Neural progenitor cell (in vitro differentiated cells): ENCODE results near the gene TP63. TPM values are rescaled to one million over a fixed set of nuclear protein-coding genes. Genes with fewer than 3 reads are reported as not detected.

Experiments used
- DNase-seq: peaks from one replicate; pipeline ENCODE4 v3.0.0-alpha.2; 2016; ENCODE audit warnings: low spot score
- H2AFZ ChIP-seq: fragments of 200-600 bp; sonication (generic); replicated peaks from 2 replicates; pipeline ENCODE4 v1.6.1; 2016; ENCODE audit warnings: antibody characterized with exemption
- H3F3A ChIP-seq: fragments of 200-600 bp; sonication (generic); 2 replicates; pipeline ENCODE4 v1.6.1; 2016; ENCODE audit warnings: antibody characterized with exemption, low read depth
- H3K27ac ChIP-seq: fragments of 200-600 bp; sonication (generic); 2 replicates; pipeline ENCODE4 v1.5.1; 2016; ENCODE audit warnings: mild to moderate bottlenecking
- H3K27me3 ChIP-seq: fragments of 200-600 bp; sonication (generic); 2 replicates; pipeline ENCODE4 v1.6.1; 2016; ENCODE audit warnings: mild to moderate bottlenecking, moderate library complexity
- H3K36me3 ChIP-seq: fragments of 200-600 bp; sonication (generic); 2 replicates; pipeline ENCODE4 v1.5.1; 2016
- H3K4me1 ChIP-seq: fragments of 200-600 bp; sonication (generic); 2 replicates; pipeline ENCODE4 v1.6.1; 2016; ENCODE audit warnings: mixed run types
- H3K4me2 ChIP-seq: fragments of 200-600 bp; sonication (generic); 2 replicates; pipeline ENCODE4 v1.6.1; 2016
- H3K4me3 ChIP-seq: fragments of 200-600 bp; sonication (generic); 2 replicates; pipeline ENCODE4 v1.5.1; 2016
- H3K79me2 ChIP-seq: fragments of 200-600 bp; sonication (generic); 2 replicates; pipeline ENCODE4 v1.6.1; 2016; ENCODE audit warnings: low read depth
- H3K9ac ChIP-seq: fragments of 200-600 bp; sonication (generic); 2 replicates; pipeline ENCODE4 v1.6.1; 2016
- H3K9me3 ChIP-seq: fragments of 200-600 bp; sonication (generic); 2 replicates; pipeline ENCODE4 v1.5.1; 2016; ENCODE audit warnings: low read depth
- H4K20me1 ChIP-seq: fragments of 200-600 bp; sonication (generic); 2 replicates; pipeline ENCODE4 v1.6.1; 2016; ENCODE audit warnings: low read depth
- H3K27ac Mint-ChIP-seq: 3 replicates; pipeline ENCODE4 v1.8.0; 2021; ENCODE audit warnings: mixed read lengths
- H3K27me3 Mint-ChIP-seq: 2 replicates; pipeline ENCODE4 v1.8.0; 2022; ENCODE audit warnings: low read depth, mild to moderate bottlenecking, inconsistent platforms, moderate library complexity, mixed read lengths; ENCODE audit not compliant: insufficient read depth
- H3K36me3 Mint-ChIP-seq: 3 replicates; pipeline ENCODE4 v1.8.0; 2021; ENCODE audit warnings: mixed read lengths
- H3K4me1 Mint-ChIP-seq: 3 replicates; pipeline ENCODE4 v1.8.0; 2021; ENCODE audit warnings: mixed read lengths
- H3K4me3 Mint-ChIP-seq: 3 replicates; pipeline ENCODE4 v1.8.0; 2021; ENCODE audit warnings: mild to moderate bottlenecking, moderate library complexity, mixed read lengths
- H3K9me3 Mint-ChIP-seq: 3 replicates; pipeline ENCODE4 v1.8.0; 2020; ENCODE audit warnings: mixed read lengths
- EZH2 ChIP-seq: fragments of 200-600 bp; sonication (generic); IDR thresholded peaks from 2 replicates; pipeline ENCODE4 v1.6.1; 2017; ENCODE audit warnings: antibody characterized with exemption, mild to moderate bottlenecking, moderate library complexity
- EZH2phosphoT487 ChIP-seq: fragments of 200-600 bp; sonication (generic); IDR thresholded peaks from 2 replicates; pipeline ENCODE4 v1.6.1; 2017; ENCODE audit warnings: antibody characterized with exemption
- total RNA-seq: library from RNA; depleted of rRNA; stranded (reverse); fragments of >200 nt; gene quantifications from 2 replicates; pipeline ENCODE4 v1.2.3, GENCODE V29; 2015; ENCODE audit warnings: low replicate concordance
- TF ChIP-seq, protein P1 (sequence below): fragments of 200-600 bp; sonication (generic); IDR thresholded peaks from 2 replicates; pipeline ENCODE4 v1.5.1; 2017; ENCODE audit warnings: antibody characterized with exemption, mild to moderate bottlenecking

The TP63 gene
- total RNA-seq, 1 donor from 2014 or later = 0.62 TPM

DNA sequence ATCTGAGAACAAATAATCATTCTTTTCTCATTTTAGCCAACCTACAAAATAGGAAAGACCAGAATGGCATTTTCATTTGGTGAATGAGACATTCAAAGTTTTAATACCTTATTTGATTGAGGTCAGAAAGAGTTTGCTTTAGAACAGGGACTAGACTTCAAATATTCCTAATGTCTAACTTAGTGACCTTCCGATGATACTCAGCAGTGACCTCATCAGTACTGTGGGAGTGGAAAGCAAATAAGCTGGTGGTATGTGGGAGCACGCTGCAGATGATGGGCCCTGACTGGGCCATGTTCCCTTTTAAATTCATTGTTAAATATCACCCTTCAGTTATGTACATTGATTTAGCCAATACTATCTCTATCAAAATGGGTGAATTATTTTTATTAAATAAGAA lies 266.2 kb downstream of the TP63 start:
- Histone ChIP-seq H3K9ac (no peak overlapping the region), H3K79me2 (no peaks in the 10 kb centered on the region), H3K4me1 (no peaks in the 10 kb centered on the region), H3K4me2 (no peak overlapping the region), H4K20me1 (no peaks in the 10 kb centered on the region), H3K27me3 (no peaks in the 10 kb centered on the region), H3K36me3 (no peaks in the 10 kb centered on the region), H3K4me3 (no peak overlapping the region), H3K27ac (no peak overlapping the region), H3K9me3 (no peaks in the 10 kb centered on the region), H2AFZ (no peak overlapping the region), H3F3A (no peaks in the 10 kb centered on the region)
- DNase-seq = no peak
- Mint-ChIP-seq H3K9me3 (no peaks in the 10 kb centered on the region), H3K27me3 (no peaks in the 10 kb centered on the region), H3K27ac (no peak overlapping the region), H3K4me1 (no peaks in the 10 kb centered on the region), H3K4me3 (no peak overlapping the region), H3K36me3 (no peaks in the 10 kb centered on the region)
- TF ChIP-seq, protein P1, sequence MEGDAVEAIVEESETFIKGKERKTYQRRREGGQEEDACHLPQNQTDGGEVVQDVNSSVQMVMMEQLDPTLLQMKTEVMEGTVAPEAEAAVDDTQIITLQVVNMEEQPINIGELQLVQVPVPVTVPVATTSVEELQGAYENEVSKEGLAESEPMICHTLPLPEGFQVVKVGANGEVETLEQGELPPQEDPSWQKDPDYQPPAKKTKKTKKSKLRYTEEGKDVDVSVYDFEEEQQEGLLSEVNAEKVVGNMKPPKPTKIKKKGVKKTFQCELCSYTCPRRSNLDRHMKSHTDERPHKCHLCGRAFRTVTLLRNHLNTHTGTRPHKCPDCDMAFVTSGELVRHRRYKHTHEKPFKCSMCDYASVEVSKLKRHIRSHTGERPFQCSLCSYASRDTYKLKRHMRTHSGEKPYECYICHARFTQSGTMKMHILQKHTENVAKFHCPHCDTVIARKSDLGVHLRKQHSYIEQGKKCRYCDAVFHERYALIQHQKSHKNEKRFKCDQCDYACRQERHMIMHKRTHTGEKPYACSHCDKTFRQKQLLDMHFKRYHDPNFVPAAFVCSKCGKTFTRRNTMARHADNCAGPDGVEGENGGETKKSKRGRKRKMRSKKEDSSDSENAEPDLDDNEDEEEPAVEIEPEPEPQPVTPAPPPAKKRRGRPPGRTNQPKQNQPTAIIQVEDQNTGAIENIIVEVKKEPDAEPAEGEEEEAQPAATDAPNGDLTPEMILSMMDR = no peak
- TF ChIP-seq EZH2 (no peak), EZH2phosphoT487 (no peak)

DNA sequence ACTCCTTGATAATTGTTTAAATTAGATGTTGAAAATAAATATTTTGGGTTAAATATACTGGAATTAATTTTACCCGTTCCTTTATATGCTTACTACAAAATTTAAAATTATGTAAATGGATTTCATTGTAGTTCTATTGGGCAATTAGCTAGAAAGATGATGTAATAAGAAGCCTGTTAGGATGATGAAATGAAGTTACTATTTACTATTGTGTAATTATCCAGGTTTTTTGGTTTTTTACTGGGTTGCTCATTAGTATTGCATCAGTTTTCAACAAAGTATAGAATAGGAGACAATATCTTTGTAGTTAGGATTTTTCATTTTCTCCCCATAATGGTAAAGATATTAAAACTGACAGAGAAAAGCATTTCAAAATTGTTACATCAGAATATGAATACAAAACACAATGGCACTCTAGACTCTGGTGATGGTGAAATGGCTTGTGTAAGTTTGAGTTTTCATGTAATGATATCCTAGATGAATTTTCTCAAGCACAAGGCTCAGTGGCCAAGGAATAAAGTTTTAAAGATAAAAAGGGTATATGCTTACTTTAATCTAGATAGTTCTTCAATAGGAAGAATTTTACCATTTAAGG lies 267.5 kb downstream of the TP63 start:
- no peaks in the 10 kb centered on the region for H3K4me1 ChIP-seq
- H2AFZ ChIP-seq = no peak overlapping the region
- no peaks in the 10 kb centered on the region for H3K27me3 ChIP-seq
- H3F3A ChIP-seq = no peaks in the 10 kb centered on the region
- no peak for DNase-seq
- Mint-ChIP-seq H3K4me1 (no peaks in the 10 kb centered on the region), H3K4me3 (no peak overlapping the region), H3K27me3 (no peaks in the 10 kb centered on the region), H3K27ac (no peak overlapping the region), H3K36me3 (no peaks in the 10 kb centered on the region), H3K9me3 (no peaks in the 10 kb centered on the region)
- H3K36me3 ChIP-seq = no peaks in the 10 kb centered on the region
- no peak overlapping the region for H3K4me2 ChIP-seq
- H4K20me1 ChIP-seq = no peaks in the 10 kb centered on the region
- no peaks in the 10 kb centered on the region for H3K79me2 ChIP-seq
- H3K9ac ChIP-seq = no peak overlapping the region
- H3K27ac ChIP-seq = no peak overlapping the region
- TF ChIP-seq EZH2phosphoT487 (no peak), EZH2 (no peak)
- TF ChIP-seq, protein P1 = no peak
- H3K4me3 ChIP-seq = no peak overlapping the region
- H3K9me3 ChIP-seq = no peaks in the 10 kb centered on the region

DNA sequence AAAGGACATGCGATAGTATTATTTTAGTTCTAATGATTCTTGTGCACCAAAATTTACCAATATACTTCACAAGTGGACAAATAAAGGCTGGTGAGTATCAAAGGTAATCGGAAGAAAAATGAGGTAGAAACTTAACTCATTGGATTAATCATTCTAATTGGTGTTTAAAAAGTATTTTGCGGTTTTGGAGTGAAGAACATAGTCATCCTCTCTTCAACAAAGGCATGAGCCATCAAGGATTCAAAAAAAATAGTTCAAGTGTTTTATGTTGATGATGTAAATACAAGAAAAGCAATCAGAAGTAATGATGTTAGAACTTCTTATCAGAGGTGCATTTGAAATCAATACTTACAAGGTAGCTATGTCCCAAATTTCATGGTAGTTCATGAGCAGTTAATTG lies 268.0 kb downstream of the TP63 start:
- no peaks in the 10 kb centered on the region for H3K79me2 ChIP-seq
- H3K27me3 Mint-ChIP-seq = no peaks in the 10 kb centered on the region
- no peak overlapping the region for H3K4me3 Mint-ChIP-seq

More for the DNA sequence above, 268.0 kb downstream of the TP63 start:
- no peaks in the 10 kb centered on the region for H3K9me3 ChIP-seq
- no peaks in the 10 kb centered on the region for H4K20me1 ChIP-seq
- Mint-ChIP-seq H3K4me1 (no peaks in the 10 kb centered on the region), H3K36me3 (no peaks in the 10 kb centered on the region), H3K9me3 (no peaks in the 10 kb centered on the region), H3K27ac (no peak overlapping the region)
- H3K27me3 ChIP-seq = no peaks in the 10 kb centered on the region
- no peaks in the 10 kb centered on the region for H3F3A ChIP-seq
- no peak overlapping the region for H3K27ac ChIP-seq
- H2AFZ ChIP-seq = no peak overlapping the region
- H3K36me3 ChIP-seq = no peaks in the 10 kb centered on the region
- no peaks in the 10 kb centered on the region for H3K4me1 ChIP-seq
- no peak overlapping the region for H3K4me3 ChIP-seq
- H3K9ac ChIP-seq = no peak overlapping the region
- TF ChIP-seq, protein P1 = no peak
- TF ChIP-seq EZH2phosphoT487 = no peak
- no peak for TF ChIP-seq EZH2
- H3K4me2 ChIP-seq = no peak overlapping the region
- DNase-seq = no peak
